ENCODE results near the gene SYTL5. TPM values are rescaled to one million over a fixed set of nuclear protein-coding genes. Genes with fewer than 3 reads are reported as not detected.

Gene SYTL5
- total RNA-seq, 1 donor = not detected

- Histone ChIP-seq H3K4me1 (ENCODE audit: insufficient read depth, low read length) (no peaks in the 10 kb centered on the region), H3K4me3 (ENCODE audit: low read length) (no peak overlapping the region), H3K9me3 (ENCODE audit: low read depth, low read length) (no peaks in the 10 kb centered on the region), H3K27me3 (ENCODE audit: insufficient read depth, low read length) (no peaks in the 10 kb centered on the region)
Observed at GRCh38 chrX:37998586-37999262, 7.6 kb upstream of the SYTL5 start.

- H3K9me3 ChIP-seq (ENCODE audit: low read depth, low read length) = no peaks in the 10 kb centered on the region
- H3K4me1 ChIP-seq (ENCODE audit: insufficient read depth, low read length) = no peaks in the 10 kb centered on the region
- no peaks in the 10 kb centered on the region for H3K27me3 ChIP-seq (ENCODE audit: insufficient read depth, low read length)
- H3K4me3 ChIP-seq (ENCODE audit: low read length) = no peak overlapping the region
Observed at GRCh38 chrX:38000706-38001105, 5.6 kb upstream of the SYTL5 start.

- H3K9me3 ChIP-seq (ENCODE audit: low read depth, low read length) = no peaks in the 10 kb centered on the region
- H3K4me3 ChIP-seq (ENCODE audit: low read length) = no peak overlapping the region
- no peaks in the 10 kb centered on the region for H3K4me1 ChIP-seq (ENCODE audit: insufficient read depth, low read length)
- no peaks in the 10 kb centered on the region for H3K27me3 ChIP-seq (ENCODE audit: insufficient read depth, low read length)
Observed at GRCh38 chrX:38004046-38004445, 2.3 kb upstream of the SYTL5 start.

GRCh38 chrX:38006778-38007177 is 425 bp downstream of the SYTL5 start:
- Histone ChIP-seq H3K9me3 (ENCODE audit: low read depth, low read length) (no peaks in the 10 kb centered on the region), H3K27me3 (ENCODE audit: insufficient read depth, low read length) (no peaks in the 10 kb centered on the region), H3K4me1 (ENCODE audit: insufficient read depth, low read length) (no peaks in the 10 kb centered on the region), H3K4me3 (ENCODE audit: low read length) (no peak overlapping the region)

GRCh38 chrX:38008658-38009057 is 2.3 kb downstream of the SYTL5 start:
- Histone ChIP-seq H3K9me3 (ENCODE audit: low read depth, low read length) (no peaks in the 10 kb centered on the region), H3K27me3 (ENCODE audit: insufficient read depth, low read length) (no peaks in the 10 kb centered on the region), H3K4me1 (ENCODE audit: insufficient read depth, low read length) (no peaks in the 10 kb centered on the region), H3K4me3 (ENCODE audit: low read length) (no peak overlapping the region)

GRCh38 chrX:38009641-38010040 is 3.3 kb downstream of the SYTL5 start:
- H3K27me3 ChIP-seq (ENCODE audit: insufficient read depth, low read length) = no peaks in the 10 kb centered on the region
- H3K4me1 ChIP-seq (ENCODE audit: insufficient read depth, low read length) = no peaks in the 10 kb centered on the region
- no peaks in the 10 kb centered on the region for H3K9me3 ChIP-seq (ENCODE audit: low read depth, low read length)
- H3K4me3 ChIP-seq (ENCODE audit: low read length) = no peak overlapping the region

GRCh38 chrX:38018766-38019425 is 12.5 kb downstream of the SYTL5 start:
- no peak overlapping the region for H3K4me3 ChIP-seq (ENCODE audit: low read length)
- H3K4me1 ChIP-seq (ENCODE audit: insufficient read depth, low read length) = no peaks in the 10 kb centered on the region
- H3K9me3 ChIP-seq (ENCODE audit: low read depth, low read length) = no peaks in the 10 kb centered on the region
- no peaks in the 10 kb centered on the region for H3K27me3 ChIP-seq (ENCODE audit: insufficient read depth, low read length)

- Histone ChIP-seq H3K4me3 (ENCODE audit: low read length) (no peak overlapping the region), H3K9me3 (ENCODE audit: low read depth, low read length) (no peaks in the 10 kb centered on the region), H3K27me3 (ENCODE audit: insufficient read depth, low read length) (no peaks in the 10 kb centered on the region), H3K4me1 (ENCODE audit: insufficient read depth, low read length) (no peaks in the 10 kb centered on the region)
Observed at GRCh38 chrX:38028300-38028699, 21.9 kb downstream of the SYTL5 start.

GRCh38 chrX:38036466-38036865 is 30.1 kb downstream of the SYTL5 start:
- no peak overlapping the region for H3K4me3 ChIP-seq (ENCODE audit: low read length)
- H3K4me1 ChIP-seq (ENCODE audit: insufficient read depth, low read length) = no peaks in the 10 kb centered on the region
- H3K9me3 ChIP-seq (ENCODE audit: low read depth, low read length) = no peaks in the 10 kb centered on the region
- no peaks in the 10 kb centered on the region for H3K27me3 ChIP-seq (ENCODE audit: insufficient read depth, low read length)

- Histone ChIP-seq H3K27me3 (ENCODE audit: insufficient read depth, low read length) (no peaks in the 10 kb centered on the region), H3K4me3 (ENCODE audit: low read length) (no peak overlapping the region), H3K9me3 (ENCODE audit: low read depth, low read length) (no peaks in the 10 kb centered on the region), H3K4me1 (ENCODE audit: insufficient read depth, low read length) (no peaks in the 10 kb centered on the region)
Observed at GRCh38 chrX:38038501-38038900, 32.1 kb downstream of the SYTL5 start.

- H3K9me3 ChIP-seq (ENCODE audit: low read depth, low read length) = no peaks in the 10 kb centered on the region
- no peak overlapping the region for H3K4me3 ChIP-seq (ENCODE audit: low read length)
- H3K4me1 ChIP-seq (ENCODE audit: insufficient read depth, low read length) = no peaks in the 10 kb centered on the region
- no peaks in the 10 kb centered on the region for H3K27me3 ChIP-seq (ENCODE audit: insufficient read depth, low read length)
Observed at GRCh38 chrX:38041237-38041636, 34.9 kb downstream of the SYTL5 start.

- H3K4me1 ChIP-seq (ENCODE audit: insufficient read depth, low read length) = no peaks in the 10 kb centered on the region
- H3K4me3 ChIP-seq (ENCODE audit: low read length) = no peak overlapping the region
- H3K27me3 ChIP-seq (ENCODE audit: insufficient read depth, low read length) = no peaks in the 10 kb centered on the region
- H3K9me3 ChIP-seq (ENCODE audit: low read depth, low read length) = no peaks in the 10 kb centered on the region
Observed at GRCh38 chrX:38044701-38045100, 38.3 kb downstream of the SYTL5 start.

GRCh38 chrX:38045538-38046096 is 39.3 kb downstream of the SYTL5 start:
- Histone ChIP-seq H3K4me1 (ENCODE audit: insufficient read depth, low read length) (no peaks in the 10 kb centered on the region), H3K27me3 (ENCODE audit: insufficient read depth, low read length) (no peaks in the 10 kb centered on the region), H3K9me3 (ENCODE audit: low read depth, low read length) (no peaks in the 10 kb centered on the region), H3K4me3 (ENCODE audit: low read length) (no peak overlapping the region)

GRCh38 chrX:38048886-38049285 is 42.5 kb downstream of the SYTL5 start:
- Histone ChIP-seq H3K27me3 (ENCODE audit: insufficient read depth, low read length) (no peaks in the 10 kb centered on the region), H3K9me3 (ENCODE audit: low read depth, low read length) (no peaks in the 10 kb centered on the region), H3K4me3 (ENCODE audit: low read length) (no peak overlapping the region), H3K4me1 (ENCODE audit: insufficient read depth, low read length) (no peaks in the 10 kb centered on the region)

- Histone ChIP-seq H3K4me1 (ENCODE audit: insufficient read depth, low read length) (no peaks in the 10 kb centered on the region), H3K9me3 (ENCODE audit: low read depth, low read length) (no peaks in the 10 kb centered on the region), H3K27me3 (ENCODE audit: insufficient read depth, low read length) (no peaks in the 10 kb centered on the region), H3K4me3 (ENCODE audit: low read length) (no peak overlapping the region)
Observed at GRCh38 chrX:38050806-38051205, 44.5 kb downstream of the SYTL5 start.

- Histone ChIP-seq H3K4me1 (ENCODE audit: insufficient read depth, low read length) (no peaks in the 10 kb centered on the region), H3K9me3 (ENCODE audit: low read depth, low read length) (no peaks in the 10 kb centered on the region), H3K4me3 (ENCODE audit: low read length) (no peak overlapping the region), H3K27me3 (ENCODE audit: insufficient read depth, low read length) (no peaks in the 10 kb centered on the region)
Observed at GRCh38 chrX:38052096-38052495, 45.7 kb downstream of the SYTL5 start.
